HepG2 (cell line): ENCODE measurements around the gene TEX29. TPM values are rescaled to one million over a fixed set of nuclear protein-coding genes. Genes with fewer than 3 reads are reported as not detected.

Experiments used
- ATAC-seq: fragments of 200-7000 bp; cut with Tn5 transposase; 3 replicates; pipeline ENCODE4 v1.9.1; 2020; ENCODE audit warnings: mild to moderate bottlenecking, moderate library complexity
- BruUV-seq: library from RNA; stranded (reverse); fragments of 400-500 nt; replicated peaks from 2 replicates; lab custom pipeline; 2021; lab: Mats Ljungman, UMichigan
- CTCF ChIA-PET: fragments of 300-600 bp; formaldehyde crosslinking; extraction: SDS; loops from one replicate; lab custom pipeline; 2021; ENCODE audit warnings: low total read pairs, inconsistent platforms, low intra/inter-chr PET ratio; lab: Yijun Ruan, JAX
- POLR2A ChIA-PET: fragments of 350-600 bp; sonication (Branson Sonifier 250); formaldehyde crosslinking; loops from one replicate; lab custom pipeline; 2020; ENCODE audit warnings: antibody characterized with exemption, inconsistent platforms; lab: Yijun Ruan, JAX
- DNase-seq: peaks from one replicate; pipeline ENCODE4 v3.0.0-alpha.2; 2015; ENCODE audit warnings: low spot score
- FAIRE-seq: peaks from 3 replicates; lab custom pipeline; 2011; peaks lifted over from hg19 to GRCh38; lab: Jason Lieb, UNC
- H2AFZ ChIP-seq: one replicate; pipeline ENCODE4 v1.6.1; 2011; ENCODE audit warnings: low read length, inconsistent platforms
- H3K27ac ChIP-seq: fragments of 300-600 bp; 3 replicates; pipeline ENCODE4 v1.8.0; 2011; ENCODE audit warnings: mixed run types, mild to moderate bottlenecking, mixed read lengths, low read length, inconsistent platforms; ENCODE audit not compliant: insufficient read depth; ENCODE audit errors: extremely low read length
- H3K27me3 ChIP-seq, 2 experiments: fragments of 200-600 bp in 1 of 2; 2 replicates in 1 of 2; 3 replicates in 1 of 2; pipeline versions ENCODE4 v1.6.0 to v1.8.0; 2011; ENCODE audit warnings: low read length in 2 of 2, mild to moderate bottlenecking in 2 of 2, moderate library complexity in 2 of 2, inconsistent platforms in 1 of 2; ENCODE audit not compliant: insufficient read depth in 2 of 2, control insufficient read depth in 1 of 2
- H3K36me3 ChIP-seq, 2 experiments: fragments of 200-600 bp in 1 of 2; replicated peaks in 1 of 2; 2 replicates in 1 of 2; 3 replicates in 1 of 2; pipeline versions ENCODE4 v1.5.1 to v1.8.0; 2011; ENCODE audit warnings: low read length in 2 of 2, inconsistent platforms in 1 of 2; ENCODE audit not compliant: insufficient read depth in 2 of 2, control insufficient read depth in 1 of 2
- H3K4me1 ChIP-seq: 2 replicates; pipeline ENCODE4 v1.5.1; 2012; ENCODE audit warnings: low read length, inconsistent platforms; ENCODE audit not compliant: insufficient read depth
- H3K4me2 ChIP-seq: 2 replicates; pipeline ENCODE4 v1.6.0; 2011; ENCODE audit warnings: low read depth, low read length, inconsistent platforms
- H3K4me3 ChIP-seq, 3 experiments: fragments of 200-600 bp in 1 of 3; sonication (generic), shearing (Covaris generic) in 1 of 3; replicated peaks in 1 of 3; 2 replicates each; pipeline ENCODE4 v1.5.1; 2011 to 2016; ENCODE audit warnings: low read length in 3 of 3, inconsistent platforms in 2 of 3, low read depth in 2 of 3, mild to moderate bottlenecking in 2 of 3, control low read depth in 1 of 3, mixed read lengths in 1 of 3; ENCODE audit not compliant: insufficient read depth in 1 of 3
- H3K79me2 ChIP-seq: one replicate; pipeline ENCODE4 v1.6.1; 2011; ENCODE audit warnings: low read length, inconsistent platforms; ENCODE audit not compliant: insufficient read depth
- H3K9ac ChIP-seq: 2 replicates; pipeline ENCODE4 v1.6.0; 2011; ENCODE audit warnings: mild to moderate bottlenecking, low read depth, low read length, inconsistent platforms; ENCODE audit not compliant: insufficient read depth
- H3K9me3 ChIP-seq: 2 replicates; pipeline ENCODE4 v1.5.1; 2012; ENCODE audit warnings: mild to moderate bottlenecking, low read length
- H4K20me1 ChIP-seq: 2 replicates; pipeline ENCODE4 v1.6.0; 2011; ENCODE audit warnings: inconsistent platforms, mild to moderate bottlenecking, low read length, moderate library complexity; ENCODE audit not compliant: insufficient read depth
- ARID3A ChIP-seq: IDR thresholded peaks from 2 replicates; pipeline ENCODE4 v1.6.1; 2012; ENCODE audit warnings: low read depth, low read length, improper control_type of control experiment
- HNRNPH1 ChIP-seq: fragments of 200-400 bp; formaldehyde crosslinking; optimal IDR thresholded peaks from 2 replicates; pipeline ENCODE3; 2017; ENCODE audit warnings: mild to moderate bottlenecking, low read depth, low read length
- HNRNPK ChIP-seq: fragments of 200-400 bp; formaldehyde crosslinking; IDR thresholded peaks from 2 replicates; pipeline ENCODE4 v1.6.1; 2018; ENCODE audit warnings: low read length, low read depth, moderate library complexity, mild to moderate bottlenecking; ENCODE audit not compliant: poor library complexity, severe bottlenecking
- MED8 ChIP-seq: sonication (generic); formaldehyde crosslinking; IDR thresholded peaks from 2 replicates; pipeline ENCODE4 v1.8.1; 2023; ENCODE audit warnings: mild to moderate bottlenecking, missing genetic modification reagents; ENCODE audit not compliant: insufficient replicate concordance
- NR1H2 ChIP-seq: sonication (generic); formaldehyde crosslinking; IDR thresholded peaks from 2 replicates; pipeline ENCODE4 v1.8.1; 2022; ENCODE audit warnings: low read depth, missing genetic modification reagents, borderline replicate concordance
- POGZ ChIP-seq: sonication (generic); formaldehyde crosslinking; IDR thresholded peaks from 2 replicates; pipeline ENCODE4 v1.4.0; 2020; ENCODE audit warnings: mild to moderate bottlenecking, missing genetic modification reagents
- RAD21 ChIP-seq: fragments of 450-650 bp; formaldehyde crosslinking; IDR thresholded peaks from 2 replicates; pipeline ENCODE4 v1.5.0; 2020; ENCODE audit warnings: mild to moderate bottlenecking
- SPEN ChIP-seq: sonication (generic); formaldehyde crosslinking; IDR thresholded peaks from 2 replicates; pipeline ENCODE4 v1.5.1; 2020; ENCODE audit warnings: low read depth, mild to moderate bottlenecking, missing genetic modification reagents
- ZBTB46 ChIP-seq: sonication (generic); formaldehyde crosslinking; IDR thresholded peaks from 2 replicates; pipeline ENCODE4 v1.4.0; 2020; ENCODE audit warnings: mild to moderate bottlenecking, missing genetic modification reagents, borderline replicate concordance
- ZGPAT ChIP-seq: IDR thresholded peaks from 2 replicates; pipeline ENCODE4 v1.6.1; 2016; ENCODE audit warnings: mild to moderate bottlenecking
- ZNF280D ChIP-seq: sonication (generic); formaldehyde crosslinking; IDR thresholded peaks from 2 replicates; pipeline ENCODE4 v1.5.1; 2020; ENCODE audit warnings: mild to moderate bottlenecking, missing genetic modification reagents
- ZNF841 ChIP-seq: sonication (generic); formaldehyde crosslinking; IDR thresholded peaks from 2 replicates; pipeline ENCODE4 v1.8.1; 2023; ENCODE audit warnings: missing genetic modification reagents, borderline replicate concordance
- ZSCAN21 ChIP-seq: sonication (generic); formaldehyde crosslinking; IDR thresholded peaks from 2 replicates; pipeline ENCODE4 v1.8.0; 2022; ENCODE audit warnings: mild to moderate bottlenecking, missing genetic modification reagents, moderate library complexity, borderline replicate concordance
- ZZZ3 ChIP-seq: sonication (generic); formaldehyde crosslinking; IDR thresholded peaks from 2 replicates; pipeline ENCODE4 v1.4.0; 2020; ENCODE audit warnings: missing genetic modification reagents, mild to moderate bottlenecking, borderline replicate concordance
- WGBS: methylation state at CpG from one replicate; pipeline ENCODE4 v1.1.6; 2017; ENCODE audit warnings: low lambda C conversion rate; 5-methylcytosine and 5-hydroxymethylcytosine counted together
- in situ Hi-C: cut with HindIII; loops from 2 replicates; pipeline ENCODE4 v1.10.0; 2017; ENCODE audit warnings: low pct_unique_long_range_greater_than_20kb; ENCODE audit not compliant: extremely low pct_ligation_motif_present
- intact Hi-C: fragments of 100-400 bp; cut with micrococcal nuclease; formaldehyde crosslinking; loops from one replicate; pipeline ENCODE4 v1.10.0; 2022; ENCODE audit not compliant: unreplicated experiment
- polyA plus RNA-seq, 8 experiments: library from polyadenylated mRNA; depleted of rRNA in 3 of 8; stranded (reverse) in 7 of 8; unstranded in 1 of 8; fragments of >200 nt; fragmentation: Illumina TruSeq in 4 of 8; extraction: Trizol in 4 of 8; gene quantifications; 2 replicates each; pipeline versions ENCODE4 v1.2.1 to v1.2.3, GENCODE V29; 2011 to 2016; ENCODE audit warnings: low read depth in 4 of 8, missing spikeins in 1 of 8, mixed read lengths in 1 of 8; ENCODE audit not compliant: insufficient read depth in 1 of 8
- total RNA-seq, 5 experiments: library from RNA; depleted of rRNA; stranded (reverse); fragments of >200 nt; fragmentation: Illumina TruSeq; extraction: Trizol; gene quantifications; 2 replicates each; pipeline ENCODE4 v1.2.3, GENCODE V29; 2016; ENCODE audit warnings: low read depth in 1 of 5

The TEX29 gene
- total and polyA plus RNA-seq, 2 of the 13 experiments (the other 11 are each of a cell fraction or from before 2014, with no cell fraction given) = 0.12 to 0.22 TPM

- 95% methylated on average over 9 of the region's 9 CpGs for WGBS
- Histone ChIP-seq H2AFZ (no peak overlapping the region), H3K4me2 (no peak overlapping the region), H3K79me2 (no peaks in the 10 kb centered on the region), H4K20me1 (no peaks in the 10 kb centered on the region; the same call in 1 of the 2 replicates), H3K4me3 (no peak overlapping the region), H3K4me1 (no peaks in the 10 kb centered on the region), H3K36me3 (peaks cover 30 to 84% of the 10 kb centered on the region in 2 experiments), H3K9me3 (no peaks in the 10 kb centered on the region), H3K9ac (no peak overlapping the region), H3K27ac (no peak overlapping the region), H3K27me3 (no peaks in the 10 kb centered on the region)
- CTCF ChIA-PET = no interaction called here
- DNase-seq (no peak), FAIRE-seq (no peak), ATAC-seq (no peak)
- no peak for TF ChIP-seq ZNF841 (CRISPR knock-in tag)
- TF ChIP-seq NR1H2 (CRISPR knock-in tag) = no peak
- no peak for TF ChIP-seq HNRNPH1
- no peak for TF ChIP-seq RAD21 (CRISPR knock-in tag)
- no peak for TF ChIP-seq HNRNPK
- no peak for TF ChIP-seq ZZZ3 (CRISPR knock-in tag)
- no peak for TF ChIP-seq ZSCAN21
- TF ChIP-seq ZNF280D (CRISPR knock-in tag) = no peak
- TF ChIP-seq ARID3A = no peak
- no peak for TF ChIP-seq ZBTB46
- no peak for TF ChIP-seq SPEN (CRISPR knock-in tag)
- TF ChIP-seq POGZ = no peak
- TF ChIP-seq ZGPAT (CRISPR knock-in tag) = no peak
- no peak for TF ChIP-seq MED8
- in situ Hi-C loops = no loop called here
- POLR2A ChIA-PET = no interaction called here
- intact Hi-C loops = no loop called here
- no TSS peak for BruUV-seq
Measured at GRCh38 chr13:111283991-111284390, 36.5 kb upstream of the TEX29 start.
